ENCODE measurements around the gene COL27A1.

Gene COL27A1

GRCh38 chr9:114273461-114273881, 118.1 kb downstream of the COL27A1 start:
- no peak for TF ChIP-seq CTCF (IDR thresholded peaks at IDR 0.05; ENCODE audit: low read depth, low read length)
- DNase-seq (ENCODE audit: extremely low read depth, low read depth): no peak

GRCh38 chr9:114274217-114274616, 118.9 kb downstream of the COL27A1 start:
- no peak for TF ChIP-seq CTCF (IDR thresholded peaks at IDR 0.05; ENCODE audit: low read depth, low read length)
- no peak for DNase-seq (ENCODE audit: extremely low read depth, low read depth)

GRCh38 chr9:114275246-114276004, 120.1 kb downstream of the COL27A1 start:
- DNase-seq (ENCODE audit: extremely low read depth, low read depth): no peak
- no peak for TF ChIP-seq CTCF (IDR thresholded peaks at IDR 0.05; ENCODE audit: low read depth, low read length)

- TF ChIP-seq CTCF (IDR thresholded peaks at IDR 0.05; ENCODE audit: low read depth, low read length): no peak
- DNase-seq (ENCODE audit: extremely low read depth, low read depth): peak; percentile 82
These were observed 121.8 kb downstream of the COL27A1 start for GRCh38 chr9:114276908-114277821.

GRCh38 chr9:114278356-114278755, 123.0 kb downstream of the COL27A1 start:
- no peak for DNase-seq (ENCODE audit: extremely low read depth, low read depth)
- no peak for TF ChIP-seq CTCF (IDR thresholded peaks at IDR 0.05; ENCODE audit: low read depth, low read length)

- TF ChIP-seq CTCF (IDR thresholded peaks at IDR 0.05; ENCODE audit: low read depth, low read length): no peak
- no peak for DNase-seq (ENCODE audit: extremely low read depth, low read depth)
These were observed 123.7 kb downstream of the COL27A1 start for GRCh38 chr9:114278881-114279570.

Measured in AG09319 (cell line).